ENCODE results near the gene CABYR. TPM values are rescaled to one million over a fixed set of nuclear protein-coding genes. Genes with fewer than 3 reads are reported as not detected.

CABYR gene
- total RNA-seq, 1 donor from 2014 or later, result 7.0 TPM

DNA sequence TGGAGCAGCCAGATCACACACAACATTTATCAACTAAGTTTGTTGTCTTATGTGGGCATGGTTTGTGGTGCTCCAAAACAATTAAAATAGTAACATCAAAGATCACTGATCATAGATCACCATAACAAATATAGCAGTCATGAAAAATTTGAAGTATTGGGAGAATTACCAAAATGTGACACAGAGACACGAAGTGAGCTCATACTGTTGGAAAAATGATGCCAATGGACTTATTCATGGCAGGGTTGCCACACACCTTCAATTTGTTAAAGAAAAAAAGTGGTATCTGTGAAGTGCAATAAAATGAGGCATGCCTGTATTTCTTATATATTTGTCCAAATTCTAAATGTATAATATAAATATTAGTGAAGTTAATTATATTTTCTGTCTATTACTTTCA lies 42.9 kb upstream of the CABYR start:
- Histone ChIP-seq H3K27ac (ENCODE audit: low read depth, low read length) (no peak overlapping the region), H2AFZ (ENCODE audit: low read depth, low read length) (no peak overlapping the region), H3K27me3 (ENCODE audit: insufficient read depth, low read length) (no peaks in the 10 kb centered on the region), H3K4me1 (ENCODE audit: insufficient read depth, low read length) (no peaks in the 10 kb centered on the region), H3K4me3 (ENCODE audit: insufficient read depth, low read depth, low read length) (no peak overlapping the region), H3K4me2 (ENCODE audit: low read length) (no peak overlapping the region), H3K9ac (ENCODE audit: low read length) (no peak overlapping the region), H3K79me2 (ENCODE audit: insufficient read depth, low read length) (no peaks in the 10 kb centered on the region), H3K36me3 (ENCODE audit: insufficient read depth, low read length) (no peaks in the 10 kb centered on the region), H3K9me3 (ENCODE audit: insufficient read depth, low read depth, low read length) (peaks cover 4% of the 10 kb centered on the region), H4K20me1 (ENCODE audit: insufficient read depth, low read length) (no peaks in the 10 kb centered on the region)
- no peaks in the 10 kb centered on the region for H3K27me3 Mint-ChIP-seq (ENCODE audit: low read depth, unreplicated experiment)
- TF ChIP-seq, protein P1, sequence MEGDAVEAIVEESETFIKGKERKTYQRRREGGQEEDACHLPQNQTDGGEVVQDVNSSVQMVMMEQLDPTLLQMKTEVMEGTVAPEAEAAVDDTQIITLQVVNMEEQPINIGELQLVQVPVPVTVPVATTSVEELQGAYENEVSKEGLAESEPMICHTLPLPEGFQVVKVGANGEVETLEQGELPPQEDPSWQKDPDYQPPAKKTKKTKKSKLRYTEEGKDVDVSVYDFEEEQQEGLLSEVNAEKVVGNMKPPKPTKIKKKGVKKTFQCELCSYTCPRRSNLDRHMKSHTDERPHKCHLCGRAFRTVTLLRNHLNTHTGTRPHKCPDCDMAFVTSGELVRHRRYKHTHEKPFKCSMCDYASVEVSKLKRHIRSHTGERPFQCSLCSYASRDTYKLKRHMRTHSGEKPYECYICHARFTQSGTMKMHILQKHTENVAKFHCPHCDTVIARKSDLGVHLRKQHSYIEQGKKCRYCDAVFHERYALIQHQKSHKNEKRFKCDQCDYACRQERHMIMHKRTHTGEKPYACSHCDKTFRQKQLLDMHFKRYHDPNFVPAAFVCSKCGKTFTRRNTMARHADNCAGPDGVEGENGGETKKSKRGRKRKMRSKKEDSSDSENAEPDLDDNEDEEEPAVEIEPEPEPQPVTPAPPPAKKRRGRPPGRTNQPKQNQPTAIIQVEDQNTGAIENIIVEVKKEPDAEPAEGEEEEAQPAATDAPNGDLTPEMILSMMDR (IDR thresholded peaks at IDR 0.05; ENCODE audit: insufficient read depth, low read depth, low read length), result no peak
- no peak for TF ChIP-seq EZH2 (IDR thresholded peaks at IDR 0.05; ENCODE audit: insufficient read depth, low read length)
- no peaks in the 10 kb centered on the region for H3K4me1 Mint-ChIP-seq (ENCODE audit: low read depth, unreplicated experiment)
- H3K36me3 Mint-ChIP-seq (ENCODE audit: low read depth, unreplicated experiment), result peaks cover 9% of the 10 kb centered on the region
- DNase-seq (ENCODE audit: low read depth) (no peak), FAIRE-seq (no peak)
- no peaks in the 10 kb centered on the region for H3K9me3 Mint-ChIP-seq (ENCODE audit: unreplicated experiment)
- H3K4me3 Mint-ChIP-seq (ENCODE audit: unreplicated experiment), result no peak overlapping the region
- no peak overlapping the region for H3K27ac Mint-ChIP-seq (ENCODE audit: unreplicated experiment)

DNA sequence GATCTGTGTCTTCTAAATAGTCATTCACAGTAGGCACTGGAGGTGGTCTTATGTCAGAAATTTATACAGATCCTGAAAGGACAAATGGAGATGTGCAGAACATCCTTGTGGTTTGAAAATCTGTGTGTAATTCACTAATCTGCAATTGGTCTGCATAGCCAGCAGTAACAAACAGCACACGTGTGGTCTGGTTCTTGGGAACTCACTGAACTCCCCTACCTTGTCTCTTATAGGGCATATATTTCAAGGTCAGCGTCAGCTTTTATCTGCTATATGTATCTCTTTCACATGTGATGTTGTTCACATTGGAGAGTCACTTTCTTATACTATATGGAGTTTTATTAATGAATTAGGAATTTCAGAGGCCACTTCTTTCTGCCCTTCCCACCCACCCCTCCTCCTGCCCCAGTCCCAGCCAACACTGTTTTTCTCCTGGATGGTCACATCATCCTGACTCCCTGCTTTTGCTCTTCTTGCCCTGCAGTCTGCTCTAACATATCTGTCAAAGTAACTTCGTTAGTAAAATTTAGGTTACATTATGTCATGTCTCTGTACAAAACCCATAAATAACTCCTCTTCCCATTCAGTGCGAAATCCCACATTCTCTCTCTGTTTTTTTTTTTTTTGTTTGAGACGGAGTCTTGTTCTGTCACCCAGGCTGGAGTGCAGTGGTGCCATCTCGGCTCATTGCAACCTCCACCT lies 35.4 kb upstream of the CABYR start:
- no peaks in the 10 kb centered on the region for H3K36me3 ChIP-seq (ENCODE audit: insufficient read depth, low read length)
- H3K4me2 ChIP-seq (ENCODE audit: low read length), result no peak overlapping the region
- no peak overlapping the region for H3K4me3 Mint-ChIP-seq (ENCODE audit: unreplicated experiment)
- no peak overlapping the region for H3K4me3 ChIP-seq (ENCODE audit: insufficient read depth, low read depth, low read length)
- no peaks in the 10 kb centered on the region for H3K27me3 ChIP-seq (ENCODE audit: insufficient read depth, low read length)
- H3K27me3 Mint-ChIP-seq (ENCODE audit: low read depth, unreplicated experiment), result no peaks in the 10 kb centered on the region
- peak; percentile 10 for DNase-seq (ENCODE audit: low read depth)
- H3K27ac ChIP-seq (ENCODE audit: low read depth, low read length), result no peak overlapping the region
- TF ChIP-seq, protein P1 (IDR thresholded peaks at IDR 0.05; ENCODE audit: insufficient read depth, low read depth, low read length), result no peak
- no peak for TF ChIP-seq EZH2 (IDR thresholded peaks at IDR 0.05; ENCODE audit: insufficient read depth, low read length)
- H3K9me3 Mint-ChIP-seq (ENCODE audit: unreplicated experiment), result no peaks in the 10 kb centered on the region
- no peaks in the 10 kb centered on the region for H3K79me2 ChIP-seq (ENCODE audit: insufficient read depth, low read length)
- no peaks in the 10 kb centered on the region for H3K4me1 Mint-ChIP-seq (ENCODE audit: low read depth, unreplicated experiment)
- no peaks in the 10 kb centered on the region for H4K20me1 ChIP-seq (ENCODE audit: insufficient read depth, low read length)
- FAIRE-seq, result no peak
- no peaks in the 10 kb centered on the region for H3K9me3 ChIP-seq (ENCODE audit: insufficient read depth, low read depth, low read length)
- peaks cover 3% of the 10 kb centered on the region for H3K36me3 Mint-ChIP-seq (ENCODE audit: low read depth, unreplicated experiment)
- H3K9ac ChIP-seq (ENCODE audit: low read length), result no peak overlapping the region
- no peak overlapping the region for H2AFZ ChIP-seq (ENCODE audit: low read depth, low read length)
- no peaks in the 10 kb centered on the region for H3K4me1 ChIP-seq (ENCODE audit: insufficient read depth, low read length)
- no peak overlapping the region for H3K27ac Mint-ChIP-seq (ENCODE audit: unreplicated experiment)

DNA sequence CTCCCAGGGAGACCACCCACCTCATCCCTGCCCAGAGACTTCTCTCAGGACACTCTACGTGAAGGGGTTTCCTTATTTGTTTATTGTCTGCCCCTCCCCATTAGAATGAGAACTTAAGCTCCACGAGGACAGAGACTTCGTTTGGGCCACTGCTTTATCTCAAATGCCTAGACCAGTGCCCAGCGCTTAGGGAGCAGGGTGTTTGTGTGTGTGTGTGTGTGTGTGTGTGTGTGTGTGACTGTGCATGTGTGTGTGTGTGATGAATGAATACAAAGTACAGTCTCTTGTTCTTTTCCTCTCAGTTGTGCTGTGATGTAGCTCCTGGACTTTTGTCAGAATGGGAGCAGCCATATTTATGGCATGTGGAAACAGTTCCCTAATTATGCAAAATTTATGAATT lies 34.4 kb upstream of the CABYR start:
- no peak overlapping the region for H3K9ac ChIP-seq (ENCODE audit: low read length)
- H3K4me1 Mint-ChIP-seq (ENCODE audit: low read depth, unreplicated experiment), result no peaks in the 10 kb centered on the region
- no peak for DNase-seq (ENCODE audit: low read depth)
- peaks cover 3% of the 10 kb centered on the region for H3K36me3 Mint-ChIP-seq (ENCODE audit: low read depth, unreplicated experiment)
- no peaks in the 10 kb centered on the region for H3K9me3 Mint-ChIP-seq (ENCODE audit: unreplicated experiment)
- H3K4me3 ChIP-seq (ENCODE audit: insufficient read depth, low read depth, low read length), result no peak overlapping the region
- no peaks in the 10 kb centered on the region for H3K27me3 Mint-ChIP-seq (ENCODE audit: low read depth, unreplicated experiment)
- no peaks in the 10 kb centered on the region for H3K27me3 ChIP-seq (ENCODE audit: insufficient read depth, low read length)
- no peaks in the 10 kb centered on the region for H3K36me3 ChIP-seq (ENCODE audit: insufficient read depth, low read length)
- no peak overlapping the region for H3K4me3 Mint-ChIP-seq (ENCODE audit: unreplicated experiment)
- no peaks in the 10 kb centered on the region for H3K9me3 ChIP-seq (ENCODE audit: insufficient read depth, low read depth, low read length)
- FAIRE-seq, result no peak
- H3K79me2 ChIP-seq (ENCODE audit: insufficient read depth, low read length), result no peaks in the 10 kb centered on the region
- H4K20me1 ChIP-seq (ENCODE audit: insufficient read depth, low read length), result no peaks in the 10 kb centered on the region
- H3K4me2 ChIP-seq (ENCODE audit: low read length), result no peak overlapping the region
- TF ChIP-seq, protein P1 (IDR thresholded peaks at IDR 0.05; ENCODE audit: insufficient read depth, low read depth, low read length), result no peak
- no peak for TF ChIP-seq EZH2 (IDR thresholded peaks at IDR 0.05; ENCODE audit: insufficient read depth, low read length)
- no peak overlapping the region for H3K27ac Mint-ChIP-seq (ENCODE audit: unreplicated experiment)
- no peaks in the 10 kb centered on the region for H3K4me1 ChIP-seq (ENCODE audit: insufficient read depth, low read length)
- H3K27ac ChIP-seq (ENCODE audit: low read depth, low read length), result no peak overlapping the region
- no peak overlapping the region for H2AFZ ChIP-seq (ENCODE audit: low read depth, low read length)

All from astrocyte (in vitro differentiated cells and primary cell).